Measurements from ENCODE around the gene TCEANC. TPM values are rescaled to one million over a fixed set of nuclear protein-coding genes. Genes with fewer than 3 reads are reported as not detected.
"Not testable (repeated sequence)": the region's sequence is repeated elsewhere in the genome, so short reads cannot be mapped to it uniquely, and the experiment has no call there.

Gene TCEANC
- total RNA-seq, 1 donor from 2014 or later: 4.5 TPM

- intact Hi-C loops (cut with DNase I): no loop called here
- no peaks in the 10 kb centered on the region for H3K4me1 ChIP-seq
- no peak overlapping the region for H3K4me3 ChIP-seq
- TF ChIP-seq CTCF (IDR thresholded peaks at IDR 0.05): no peak
- DNase-seq (ENCODE audit: low spot score in 2 of 2): no peak
- H3K9me3 ChIP-seq: peaks cover 0 to 4% of the 10 kb centered on the region in 2 donors
- H3K36me3 ChIP-seq: no peaks in the 10 kb centered on the region
- H3K27me3 ChIP-seq: no peaks in the 10 kb centered on the region
- no peak overlapping the region for H3K27ac ChIP-seq
These were observed 32.7 kb upstream of the TCEANC start for GRCh38 chrX:13620207-13620606.

- intact Hi-C loops (cut with DNase I): no loop called here
- TF ChIP-seq CTCF (IDR thresholded peaks at IDR 0.05): no peak
- H3K9me3 ChIP-seq: peaks cover 0 to 4% of the 10 kb centered on the region in 2 donors
- no peak overlapping the region for H3K27ac ChIP-seq
- no peak for DNase-seq (ENCODE audit: low spot score in 2 of 2)
- H3K27me3 ChIP-seq: no peaks in the 10 kb centered on the region
- H3K36me3 ChIP-seq: no peaks in the 10 kb centered on the region
- H3K4me1 ChIP-seq: no peaks in the 10 kb centered on the region
- H3K4me3 ChIP-seq: no peak overlapping the region
These were observed 30.5 kb upstream of the TCEANC start for GRCh38 chrX:13622401-13622964.

DNA sequence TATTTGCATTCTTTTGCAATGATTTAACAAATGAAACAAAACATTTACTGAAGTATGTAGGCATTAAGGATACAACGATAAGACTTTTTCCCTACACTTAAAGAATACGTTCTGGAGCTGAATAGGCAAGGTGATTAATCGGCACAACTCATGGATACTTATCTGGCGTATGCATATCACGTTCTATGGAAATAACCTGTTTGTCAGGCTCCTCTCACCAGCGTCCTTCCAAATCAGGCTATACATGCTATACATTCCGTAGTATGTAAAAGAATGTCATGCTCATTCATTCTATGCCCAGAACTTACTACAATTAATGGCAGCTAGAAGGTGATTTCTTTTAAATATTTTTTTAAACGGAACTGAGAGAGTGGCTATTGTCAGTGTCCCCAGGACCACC, 25.6 kb upstream of the TCEANC start:
- no peak for TF ChIP-seq CTCF (IDR thresholded peaks at IDR 0.05)
- Histone ChIP-seq H3K27ac (no peak overlapping the region), H3K4me3 (no peak overlapping the region), H3K9me3 (peaks cover 0 to 11% of the 10 kb centered on the region in 2 donors), H3K4me1 (no peaks in the 10 kb centered on the region), H3K27me3 (no peaks in the 10 kb centered on the region), H3K36me3 (no peaks in the 10 kb centered on the region)
- intact Hi-C loops (cut with DNase I): no loop called here
- no peak for DNase-seq (ENCODE audit: low spot score in 2 of 2)

DNA sequence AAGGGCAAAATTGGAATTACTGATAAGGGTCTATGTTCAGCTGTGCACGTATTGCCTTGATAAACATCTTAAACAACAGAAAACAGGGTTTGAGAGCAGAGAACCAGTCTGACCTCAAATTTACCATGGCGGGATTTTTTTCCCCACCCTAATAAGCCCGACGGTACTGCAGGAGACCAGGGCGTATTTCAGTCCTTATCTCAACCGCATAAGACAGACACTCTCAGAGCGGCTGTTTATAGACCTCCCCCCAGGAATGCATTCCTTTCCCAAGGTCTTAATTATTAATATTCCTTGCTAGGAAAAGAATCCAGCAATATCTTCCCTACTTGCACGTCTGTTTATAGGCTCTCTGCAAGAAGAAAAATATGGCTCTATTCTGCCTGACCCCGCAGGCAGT, 15.7 kb upstream of the TCEANC start:
- intact Hi-C loops (cut with DNase I); H3K27me3 ChIP-seq; H3K4me3 ChIP-seq; H3K27ac ChIP-seq; H3K36me3 ChIP-seq; DNase-seq (ENCODE audit: low spot score in 2 of 2); H3K4me1 ChIP-seq: not testable (repeated sequence)
- H3K9me3 ChIP-seq: peaks cover 7 to 18% of the 10 kb centered on the region in 2 donors

GRCh38 chrX:13638021-13638420, 14.9 kb upstream of the TCEANC start:
- Histone ChIP-seq H3K9me3 (peaks cover 7 to 18% of the 10 kb centered on the region in 2 donors), H3K4me1 (no peaks in the 10 kb centered on the region), H3K36me3 (no peaks in the 10 kb centered on the region), H3K27me3 (no peaks in the 10 kb centered on the region), H3K27ac (no peak overlapping the region), H3K4me3 (no peak overlapping the region)
- intact Hi-C loops (cut with DNase I): no loop called here
- no peak for DNase-seq (ENCODE audit: low spot score in 2 of 2)
- no peak for TF ChIP-seq CTCF (IDR thresholded peaks at IDR 0.05)

- Histone ChIP-seq H3K9me3 (peaks cover 7 to 18% of the 10 kb centered on the region in 2 donors), H3K27me3 (no peaks in the 10 kb centered on the region), H3K4me3 (no peak overlapping the region), H3K36me3 (no peaks in the 10 kb centered on the region), H3K4me1 (no peaks in the 10 kb centered on the region), H3K27ac (no peak overlapping the region)
- intact Hi-C loops (cut with DNase I): no loop called here
- no peak for DNase-seq (ENCODE audit: low spot score in 2 of 2)
- TF ChIP-seq CTCF (IDR thresholded peaks at IDR 0.05): no peak
These were observed 14.1 kb upstream of the TCEANC start for GRCh38 chrX:13638826-13639225.

DNA sequence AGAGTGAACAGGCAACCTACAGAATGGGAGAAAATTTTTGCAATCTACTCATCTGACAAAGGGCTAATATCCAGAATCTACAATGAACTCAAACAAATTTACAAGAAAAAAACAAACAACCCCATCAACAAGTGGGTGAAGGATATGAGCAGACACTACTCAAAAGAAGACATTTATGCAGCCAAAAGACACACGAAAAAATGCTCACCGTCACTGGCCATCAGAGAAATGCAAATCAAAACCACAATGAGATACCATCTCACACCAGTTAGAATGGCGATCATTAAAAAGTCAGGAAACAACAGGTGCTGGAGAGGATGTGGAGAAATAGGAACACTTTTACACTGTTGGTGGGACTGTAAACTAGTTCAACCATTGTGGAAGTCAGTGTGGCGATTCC, 11.3 kb upstream of the TCEANC start:
- H3K4me3 ChIP-seq; H3K27ac ChIP-seq; H3K27me3 ChIP-seq; H3K36me3 ChIP-seq; DNase-seq (ENCODE audit: low spot score in 2 of 2); H3K4me1 ChIP-seq: not testable (repeated sequence)
- peaks cover 6 to 16% of the 10 kb centered on the region in 2 donors for H3K9me3 ChIP-seq
- intact Hi-C loops (cut with DNase I): loop anchor here (10.0 kb wide), 1 partner anchor 827 kb away; no protein-coding TSS in a partner anchor
